ENCODE measurements around the gene ZNF366.
"Not testable (repeated sequence)": the region's sequence is repeated elsewhere in the genome, so short reads cannot be mapped to it uniquely, and the experiment has no call there.

DNA sequence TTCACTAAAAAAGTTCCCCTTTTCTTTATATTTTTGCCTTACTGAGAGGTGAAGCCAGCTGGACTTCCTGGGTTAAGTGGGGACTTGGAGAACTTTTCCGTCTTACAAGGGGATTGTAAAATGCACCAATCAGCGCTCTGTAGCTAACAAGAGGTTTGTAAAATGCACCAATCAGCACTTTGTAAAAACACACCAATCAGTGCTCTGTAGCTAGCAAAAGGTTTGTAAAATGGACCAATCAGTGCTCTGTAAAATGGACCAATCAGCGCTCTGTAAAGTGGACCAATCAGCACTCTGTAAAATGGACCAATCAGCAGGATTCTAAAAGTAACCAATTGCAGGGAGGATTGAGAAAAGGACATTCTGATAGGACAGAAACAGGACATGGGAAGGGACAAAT, 102.4 kb downstream of the ZNF366 start:
- TF ChIP-seq POLR2A (IDR thresholded peaks at IDR 0.05) = not testable (repeated sequence)
- TF ChIP-seq, protein P1, sequence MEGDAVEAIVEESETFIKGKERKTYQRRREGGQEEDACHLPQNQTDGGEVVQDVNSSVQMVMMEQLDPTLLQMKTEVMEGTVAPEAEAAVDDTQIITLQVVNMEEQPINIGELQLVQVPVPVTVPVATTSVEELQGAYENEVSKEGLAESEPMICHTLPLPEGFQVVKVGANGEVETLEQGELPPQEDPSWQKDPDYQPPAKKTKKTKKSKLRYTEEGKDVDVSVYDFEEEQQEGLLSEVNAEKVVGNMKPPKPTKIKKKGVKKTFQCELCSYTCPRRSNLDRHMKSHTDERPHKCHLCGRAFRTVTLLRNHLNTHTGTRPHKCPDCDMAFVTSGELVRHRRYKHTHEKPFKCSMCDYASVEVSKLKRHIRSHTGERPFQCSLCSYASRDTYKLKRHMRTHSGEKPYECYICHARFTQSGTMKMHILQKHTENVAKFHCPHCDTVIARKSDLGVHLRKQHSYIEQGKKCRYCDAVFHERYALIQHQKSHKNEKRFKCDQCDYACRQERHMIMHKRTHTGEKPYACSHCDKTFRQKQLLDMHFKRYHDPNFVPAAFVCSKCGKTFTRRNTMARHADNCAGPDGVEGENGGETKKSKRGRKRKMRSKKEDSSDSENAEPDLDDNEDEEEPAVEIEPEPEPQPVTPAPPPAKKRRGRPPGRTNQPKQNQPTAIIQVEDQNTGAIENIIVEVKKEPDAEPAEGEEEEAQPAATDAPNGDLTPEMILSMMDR (IDR thresholded peaks at IDR 0.05) = not testable (repeated sequence)
